Activated T-helper 1 cell treated with anti-CD3 and anti-CD28 coated beads, Interleukin-12 subunit alpha, Interleukin-12 subunit beta, Interleukin-2, Interleukin-4 antibody, amounts not matched to agents 30 ng/mL and 10 ng/mL and 1 ng/mL, durations not matched to agents 14 hours and 24 hours and 36 hours (primary cell): ENCODE data around the gene GRIN2A. TPM values are rescaled to one million over a fixed set of nuclear protein-coding genes. Genes with fewer than 3 reads are reported as not detected.
"Not testable (repeated sequence)": the region's sequence is repeated elsewhere in the genome, so short reads cannot be mapped to it uniquely, and the experiment has no call there.

Experiments used
- DNase-seq: peaks from one replicate; pipeline ENCODE4 v3.0.0; 2021; ENCODE audit warnings: low spot score
- H3K27ac Mint-ChIP-seq: one replicate; pipeline ENCODE4 v1.8.0; 2021; ENCODE audit warnings: mild to moderate bottlenecking, mixed read lengths
- H3K27me3 Mint-ChIP-seq: one replicate; pipeline ENCODE4 v1.8.0; 2022; ENCODE audit warnings: mild to moderate bottlenecking, moderate library complexity, mixed read lengths; ENCODE audit not compliant: insufficient read depth
- H3K36me3 Mint-ChIP-seq: one replicate; pipeline ENCODE4 v1.8.0; 2021; ENCODE audit warnings: low read depth, mixed read lengths
- H3K4me1 Mint-ChIP-seq: one replicate; pipeline ENCODE4 v1.8.0; 2021; ENCODE audit warnings: low read depth, mixed read lengths
- H3K4me3 Mint-ChIP-seq: one replicate; pipeline ENCODE4 v1.8.0; 2021; ENCODE audit warnings: mild to moderate bottlenecking, moderate library complexity, mixed read lengths
- H3K9me3 Mint-ChIP-seq: one replicate; pipeline ENCODE4 v1.8.0; 2021; ENCODE audit warnings: mixed read lengths
- intact Hi-C: fragments of 100-400 bp; cut with micrococcal nuclease; formaldehyde crosslinking; loops from one replicate; pipeline ENCODE4 v1.15.1; 2024
- total RNA-seq: library from RNA; stranded (reverse); gene quantifications from 2 replicates; pipeline ENCODE4 v1.2.3, GENCODE V29; 2022

GRIN2A gene
- total RNA-seq, 1 donor from 2014 or later: not detected

DNA sequence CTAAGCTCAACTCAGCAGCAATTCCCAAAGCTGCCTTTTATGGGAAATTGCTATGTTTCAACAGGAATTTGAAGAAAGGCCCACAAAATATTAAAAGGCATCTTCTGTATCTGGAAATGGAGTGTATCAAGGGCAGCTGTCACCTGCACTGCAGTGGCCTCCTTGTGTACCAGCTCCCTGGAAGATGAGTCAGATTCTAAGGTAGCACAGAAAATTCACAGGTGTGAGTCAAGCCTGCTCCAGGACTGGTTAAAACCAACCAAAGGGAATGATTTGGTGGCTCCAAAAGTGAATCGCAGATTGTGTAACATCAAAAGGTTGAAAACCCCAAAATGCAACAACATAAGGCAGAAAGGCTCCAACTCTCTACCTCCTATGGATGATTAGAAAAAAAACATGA lies 296.4 kb downstream of the GRIN2A start:
- H3K27me3 Mint-ChIP-seq: no peaks in the 10 kb centered on the region
- no peak overlapping the region for H3K4me3 Mint-ChIP-seq
- DNase-seq: no peak
- intact Hi-C loops: no loop called here
- no peaks in the 10 kb centered on the region for H3K9me3 Mint-ChIP-seq
- no peaks in the 10 kb centered on the region for H3K4me1 Mint-ChIP-seq
- H3K27ac Mint-ChIP-seq: no peak overlapping the region
- H3K36me3 Mint-ChIP-seq: no peaks in the 10 kb centered on the region

- intact Hi-C loops: no loop called here
- H3K4me3 Mint-ChIP-seq: no peak overlapping the region
- no peaks in the 10 kb centered on the region for H3K36me3 Mint-ChIP-seq
- H3K9me3 Mint-ChIP-seq: no peaks in the 10 kb centered on the region
- no peak overlapping the region for H3K27ac Mint-ChIP-seq
- no peaks in the 10 kb centered on the region for H3K27me3 Mint-ChIP-seq
- H3K4me1 Mint-ChIP-seq: no peaks in the 10 kb centered on the region
- DNase-seq: no peak
Observed at GRCh38 chr16:9885467-9885866, 296.8 kb downstream of the GRIN2A start.

DNA sequence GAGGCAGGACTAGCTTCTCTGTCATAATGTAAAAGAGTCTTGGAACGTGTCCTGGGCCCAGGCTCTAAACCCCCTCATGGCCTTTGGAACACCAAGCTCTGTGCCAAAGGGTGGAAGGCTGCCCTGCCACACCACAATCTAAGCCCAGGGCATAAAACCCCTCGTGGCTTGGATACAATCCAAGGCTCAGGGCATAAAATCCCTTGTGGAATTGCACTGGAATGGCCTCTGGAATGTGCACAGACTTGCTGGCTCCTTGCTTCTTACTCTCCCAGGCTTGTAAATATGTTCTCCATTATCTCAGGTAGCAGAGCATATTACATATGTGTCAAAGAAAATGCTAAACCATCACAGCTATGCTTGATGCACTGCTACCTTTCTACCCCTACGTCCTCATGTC lies 306.2 kb downstream of the GRIN2A start:
- not testable (repeated sequence) for H3K9me3 Mint-ChIP-seq

DNA sequence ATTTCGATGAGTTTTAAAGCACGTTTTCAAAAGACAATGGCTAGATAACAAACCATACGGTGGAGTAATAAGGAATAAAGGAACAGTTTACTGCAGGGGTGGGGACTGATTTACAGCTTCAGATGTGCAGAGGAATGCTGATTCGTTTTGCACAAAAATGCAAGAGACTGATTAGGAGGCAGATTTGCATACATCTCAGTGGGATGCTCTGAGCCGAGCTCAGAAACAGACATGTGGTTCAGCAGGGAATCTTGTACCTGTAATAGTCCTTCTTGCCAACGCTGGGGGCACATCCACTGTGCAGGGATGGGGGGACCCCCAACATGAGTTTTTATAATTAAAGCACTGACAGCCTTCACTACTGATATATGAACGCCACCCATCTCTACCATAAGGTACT lies 308.0 kb downstream of the GRIN2A start:
- no peaks in the 10 kb centered on the region for H3K27me3 Mint-ChIP-seq
- no peak for DNase-seq
- H3K4me3 Mint-ChIP-seq: no peak overlapping the region
- H3K4me1 Mint-ChIP-seq: no peaks in the 10 kb centered on the region
- H3K36me3 Mint-ChIP-seq: no peaks in the 10 kb centered on the region
- H3K27ac Mint-ChIP-seq: no peak overlapping the region
- H3K9me3 Mint-ChIP-seq: no peaks in the 10 kb centered on the region
- intact Hi-C loops: no loop called here

More for the DNA sequence above, 306.2 kb downstream of the GRIN2A start:
- H3K27ac Mint-ChIP-seq, intact Hi-C loops, H3K36me3 Mint-ChIP-seq, H3K4me3 Mint-ChIP-seq, H3K27me3 Mint-ChIP-seq, DNase-seq, H3K4me1 Mint-ChIP-seq: not testable (repeated sequence)

GRCh38 chr16:9870962-9871361 lies 311.3 kb downstream of the GRIN2A start:
- no peak overlapping the region for H3K4me3 Mint-ChIP-seq
- H3K4me1 Mint-ChIP-seq: no peaks in the 10 kb centered on the region
- no peaks in the 10 kb centered on the region for H3K36me3 Mint-ChIP-seq
- no peak for DNase-seq
- no peak overlapping the region for H3K27ac Mint-ChIP-seq
- intact Hi-C loops: no loop called here
- H3K9me3 Mint-ChIP-seq: no peaks in the 10 kb centered on the region
- no peaks in the 10 kb centered on the region for H3K27me3 Mint-ChIP-seq

DNA sequence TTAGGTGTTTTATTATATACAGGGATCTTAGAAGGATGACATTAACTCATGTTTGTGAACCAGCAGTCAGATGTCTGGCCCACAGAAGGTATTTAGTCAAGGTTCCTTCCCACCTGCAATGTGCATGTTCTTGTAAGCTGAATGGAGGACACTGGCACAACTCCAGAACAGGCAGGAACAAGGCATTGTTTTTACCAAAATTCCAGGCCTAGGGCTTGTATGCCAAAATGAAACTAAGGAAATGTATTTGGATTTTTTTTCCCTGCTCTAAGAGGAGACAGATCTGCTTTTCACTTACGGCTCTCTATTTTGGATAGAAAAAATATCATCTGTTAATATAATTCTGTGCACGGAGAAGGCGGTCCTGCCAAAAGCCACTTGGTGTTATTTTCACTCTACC lies 312.5 kb downstream of the GRIN2A start:
- H3K9me3 Mint-ChIP-seq: no peaks in the 10 kb centered on the region
- H3K36me3 Mint-ChIP-seq: no peaks in the 10 kb centered on the region
- H3K4me1 Mint-ChIP-seq: no peaks in the 10 kb centered on the region
- no peak overlapping the region for H3K4me3 Mint-ChIP-seq
- intact Hi-C loops: no loop called here
- no peak overlapping the region for H3K27ac Mint-ChIP-seq
- no peak for DNase-seq
- H3K27me3 Mint-ChIP-seq: no peaks in the 10 kb centered on the region

DNA sequence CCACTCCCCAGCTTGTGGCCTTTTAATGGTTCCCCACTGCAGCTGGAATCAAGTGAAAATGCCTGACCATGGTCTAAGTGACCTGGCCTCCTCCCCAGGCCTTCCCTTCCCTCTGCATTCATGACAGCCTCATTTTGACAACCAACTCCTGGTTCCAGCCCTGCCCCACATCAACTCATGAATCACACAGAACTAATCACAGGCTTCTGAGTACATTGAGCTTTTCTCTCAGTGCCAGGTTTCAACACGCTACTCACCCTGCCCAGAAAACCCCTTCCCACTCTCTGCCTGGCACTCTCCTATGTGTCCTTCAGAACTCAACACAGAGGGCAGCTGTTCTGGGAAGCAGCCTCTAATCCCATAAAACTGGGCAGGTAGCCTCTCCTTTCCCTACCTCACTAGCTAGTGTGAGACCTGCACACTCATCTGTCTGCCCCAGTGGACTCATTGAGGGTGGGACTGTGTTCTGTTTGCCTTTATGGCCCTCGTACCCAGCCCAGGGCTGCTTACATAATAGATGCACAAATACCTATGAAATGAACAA lies 313.6 kb downstream of the GRIN2A start:
- no peak overlapping the region for H3K27ac Mint-ChIP-seq
- no peaks in the 10 kb centered on the region for H3K27me3 Mint-ChIP-seq

GRCh38 chr16:9867176-9867575 lies 315.1 kb downstream of the GRIN2A start:
- no peak overlapping the region for H3K4me3 Mint-ChIP-seq
- H3K36me3 Mint-ChIP-seq: no peaks in the 10 kb centered on the region
- no peak for DNase-seq
- intact Hi-C loops: no loop called here
- no peaks in the 10 kb centered on the region for H3K4me1 Mint-ChIP-seq
- H3K9me3 Mint-ChIP-seq: no peaks in the 10 kb centered on the region
- H3K27me3 Mint-ChIP-seq: no peaks in the 10 kb centered on the region
- no peak overlapping the region for H3K27ac Mint-ChIP-seq

More for the DNA sequence above, 313.6 kb downstream of the GRIN2A start:
- Mint-ChIP-seq H3K9me3 (no peaks in the 10 kb centered on the region), H3K36me3 (no peaks in the 10 kb centered on the region), H3K4me3 (no peak overlapping the region), H3K4me1 (no peaks in the 10 kb centered on the region)
- intact Hi-C loops: no loop called here
- no peak for DNase-seq

DNA sequence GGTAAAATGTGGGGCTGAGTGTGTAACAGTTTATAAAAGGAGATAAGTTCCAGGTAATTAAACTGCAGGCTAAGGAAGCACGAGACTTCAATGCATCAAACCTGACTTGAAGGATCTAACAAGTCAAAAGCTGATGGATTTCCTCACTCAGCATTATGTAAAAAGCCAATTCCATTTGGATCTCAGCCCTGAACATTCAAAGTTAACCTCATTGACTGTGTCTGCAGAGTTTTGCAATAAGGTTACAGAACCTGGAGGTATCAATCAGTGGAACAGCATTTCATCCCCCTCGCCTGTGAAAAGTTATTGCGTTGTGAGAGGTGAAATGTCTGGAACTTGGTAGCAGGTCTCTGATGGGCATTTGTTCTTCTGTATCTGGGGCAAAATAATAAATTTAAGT lies 317.8 kb downstream of the GRIN2A start:
- no peaks in the 10 kb centered on the region for H3K27me3 Mint-ChIP-seq
- H3K36me3 Mint-ChIP-seq: no peaks in the 10 kb centered on the region
- no peak overlapping the region for H3K4me3 Mint-ChIP-seq
- intact Hi-C loops: no loop called here
- H3K4me1 Mint-ChIP-seq: no peaks in the 10 kb centered on the region
- H3K9me3 Mint-ChIP-seq: no peaks in the 10 kb centered on the region
- DNase-seq: no peak
- H3K27ac Mint-ChIP-seq: no peak overlapping the region

- intact Hi-C loops: no loop called here
- Mint-ChIP-seq H3K9me3 (no peaks in the 10 kb centered on the region), H3K4me1 (no peaks in the 10 kb centered on the region), H3K4me3 (no peak overlapping the region), H3K27ac (no peak overlapping the region), H3K36me3 (no peaks in the 10 kb centered on the region), H3K27me3 (no peaks in the 10 kb centered on the region)
- no peak for DNase-seq
Observed at GRCh38 chr16:9862327-9862726, 319.9 kb downstream of the GRIN2A start.

GRCh38 chr16:9860876-9861275 lies 321.4 kb downstream of the GRIN2A start:
- Mint-ChIP-seq H3K9me3 (no peaks in the 10 kb centered on the region), H3K4me1 (no peaks in the 10 kb centered on the region), H3K27me3 (no peaks in the 10 kb centered on the region), H3K36me3 (no peaks in the 10 kb centered on the region), H3K27ac (no peak overlapping the region), H3K4me3 (no peak overlapping the region)
- DNase-seq: no peak
- intact Hi-C loops: no loop called here

GRCh38 chr16:9859701-9860327 lies 322.4 kb downstream of the GRIN2A start:
- Mint-ChIP-seq H3K27me3 (no peaks in the 10 kb centered on the region), H3K4me1 (no peaks in the 10 kb centered on the region), H3K27ac (no peak overlapping the region), H3K4me3 (no peak overlapping the region), H3K36me3 (no peaks in the 10 kb centered on the region), H3K9me3 (no peaks in the 10 kb centered on the region)
- intact Hi-C loops: no loop called here
- DNase-seq: no peak

DNA sequence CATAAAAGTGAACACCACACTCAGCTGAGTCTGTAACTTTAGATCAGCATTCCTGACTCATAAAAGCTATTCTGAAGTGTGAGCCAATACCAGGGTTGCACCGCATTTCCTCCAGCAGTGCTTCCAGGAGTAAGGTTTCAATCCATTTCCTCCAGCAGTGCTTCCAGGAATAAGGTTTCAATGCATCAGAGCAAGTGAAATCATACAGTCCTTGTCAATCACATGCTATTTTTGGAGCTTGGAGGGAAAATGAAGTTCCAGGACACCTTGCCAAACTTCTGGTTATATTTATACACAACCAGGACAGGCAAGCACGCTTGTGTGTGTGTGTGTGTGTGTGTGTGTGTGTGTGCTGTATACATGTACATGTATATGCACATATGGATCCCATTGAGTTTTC lies 327.6 kb downstream of the GRIN2A start:
- Mint-ChIP-seq H3K27me3 (no peaks in the 10 kb centered on the region), H3K36me3 (no peaks in the 10 kb centered on the region), H3K4me3 (no peak overlapping the region), H3K27ac (no peak overlapping the region), H3K4me1 (no peaks in the 10 kb centered on the region), H3K9me3 (peaks cover 3% of the 10 kb centered on the region)
- intact Hi-C loops: no loop called here
- DNase-seq: no peak

GRCh38 chr16:9852003-9852402 lies 330.2 kb downstream of the GRIN2A start:
- Mint-ChIP-seq H3K4me3 (no peak overlapping the region), H3K4me1 (no peaks in the 10 kb centered on the region), H3K36me3 (no peaks in the 10 kb centered on the region), H3K27ac (no peak overlapping the region), H3K27me3 (no peaks in the 10 kb centered on the region), H3K9me3 (peaks cover 3% of the 10 kb centered on the region)
- DNase-seq: no peak
- intact Hi-C loops: no loop called here
